Glomerular visceral epithelial cell (primary cell): ENCODE data around the gene SLC22A23.

Experiments
- DNase-seq: peaks from one replicate; pipeline ENCODE4 v3.0.0-alpha.2; 2016; ENCODE audit errors: extremely low spot score

Gene SLC22A23

DNA sequence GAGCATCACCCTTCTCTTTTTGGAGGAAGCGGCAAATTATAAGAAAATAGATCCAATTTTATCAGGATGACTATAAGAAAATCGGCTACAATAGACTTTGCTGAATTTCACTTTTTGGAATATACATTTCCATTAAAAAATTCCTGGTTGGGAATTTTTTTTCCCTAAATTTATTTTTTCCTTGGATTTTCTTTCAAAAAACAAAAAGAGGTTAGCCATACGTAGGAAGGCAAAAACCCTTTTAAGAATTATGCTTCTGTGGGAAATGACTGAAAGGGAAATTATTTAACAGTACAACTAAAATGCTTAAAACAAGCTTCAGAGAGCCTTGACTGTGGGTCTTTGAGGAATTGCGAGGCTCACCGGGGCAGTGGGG is 86.9 kb downstream of the SLC22A23 start:
- DNase-seq: no peak

DNA sequence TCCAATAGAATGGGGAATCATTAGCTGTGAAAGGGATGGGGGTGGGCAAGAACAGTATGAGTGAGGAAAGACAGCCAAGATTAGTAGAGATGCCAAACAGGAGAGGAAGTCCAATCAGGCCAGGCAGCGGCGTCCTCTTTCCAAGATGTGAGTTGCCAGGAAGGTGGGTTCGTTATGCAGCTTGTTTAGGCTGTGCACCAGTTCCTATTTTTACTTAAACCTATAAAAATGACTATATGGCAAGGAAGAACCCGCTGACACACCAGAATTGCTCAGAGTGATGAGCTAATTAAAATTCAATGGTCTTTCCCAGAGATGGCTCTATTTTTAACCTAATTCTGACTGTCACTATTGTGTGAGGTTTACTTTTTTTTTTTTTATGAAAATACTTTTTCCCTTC is 88.2 kb downstream of the SLC22A23 start:
- DNase-seq: no peak

DNA sequence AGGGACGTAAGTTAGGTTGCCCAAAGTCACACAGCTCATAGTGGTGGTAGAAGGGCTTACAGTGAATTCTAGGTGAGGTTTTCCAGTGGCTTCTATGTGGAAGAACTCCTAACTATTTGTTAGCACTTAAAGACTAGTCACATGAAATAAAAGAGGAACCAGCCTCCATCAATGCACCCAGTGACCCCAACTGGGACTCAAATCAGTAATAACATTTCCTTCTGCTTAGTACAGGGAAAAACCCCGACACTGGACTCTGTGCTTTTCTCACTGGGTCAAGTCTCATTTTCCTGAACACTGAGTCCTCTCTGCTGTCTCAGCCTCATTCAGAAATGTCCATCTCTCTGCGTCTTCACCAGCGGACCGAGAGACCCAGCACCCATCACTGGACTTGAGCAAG is 89.2 kb downstream of the SLC22A23 start:
- no peak for DNase-seq

DNA sequence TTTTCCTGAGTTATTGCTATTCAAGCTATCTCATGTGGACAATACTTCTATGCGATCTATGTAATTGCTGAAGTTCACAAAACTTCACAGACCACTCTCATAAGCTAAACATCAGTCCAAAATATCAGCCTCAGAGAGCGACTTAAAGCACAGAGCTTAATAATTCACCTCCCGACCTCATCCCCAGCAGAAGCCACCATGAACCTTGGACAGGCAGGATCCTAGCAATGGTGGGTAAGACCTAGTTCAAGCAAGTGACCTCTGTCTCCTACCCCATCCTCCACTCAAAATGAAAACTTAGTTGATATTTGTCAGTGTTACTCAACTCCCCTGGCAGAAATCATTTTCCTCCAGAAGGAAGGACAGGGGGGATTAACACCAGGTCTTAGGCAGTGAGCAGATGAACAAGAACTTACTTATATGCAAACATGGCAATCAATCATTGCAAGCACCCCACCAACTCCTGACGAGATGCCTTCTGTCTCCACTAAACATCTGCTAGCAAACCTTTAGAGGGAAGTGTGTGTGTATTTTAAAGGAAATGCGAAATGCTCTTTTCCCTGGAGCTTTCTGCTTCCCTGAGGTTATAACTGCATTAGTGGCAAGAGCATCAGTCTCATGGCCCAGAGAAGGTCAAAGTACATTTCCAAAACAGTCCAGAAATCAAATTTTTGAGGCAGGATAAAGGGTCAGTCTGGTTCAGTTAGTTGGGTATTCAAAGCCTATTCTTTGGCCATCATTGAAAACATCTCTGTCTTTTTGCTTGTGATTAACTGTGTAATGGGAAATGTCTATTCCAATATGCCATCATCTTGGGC is 90.0 kb downstream of the SLC22A23 start:
- no peak for DNase-seq

DNA sequence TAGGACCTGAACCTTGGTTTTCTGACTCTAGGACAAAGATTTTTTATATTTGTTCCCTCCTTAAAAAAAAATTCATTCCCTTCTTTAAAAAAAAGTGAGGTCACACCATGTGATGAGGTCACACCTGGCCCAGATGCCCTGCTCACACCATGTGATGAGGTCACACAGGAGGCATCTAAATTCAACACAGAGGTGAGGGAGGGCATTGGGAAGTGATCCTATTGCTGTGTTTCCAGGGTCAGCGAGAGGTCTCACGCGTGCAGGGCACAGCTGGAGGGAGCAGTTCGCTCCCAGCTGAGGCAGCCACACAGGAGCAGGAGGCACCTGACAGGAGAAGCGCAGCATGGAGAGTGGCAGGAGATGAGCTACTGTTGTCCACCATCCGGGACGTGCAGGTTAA is 92.5 kb downstream of the SLC22A23 start:
- no peak for DNase-seq

DNA sequence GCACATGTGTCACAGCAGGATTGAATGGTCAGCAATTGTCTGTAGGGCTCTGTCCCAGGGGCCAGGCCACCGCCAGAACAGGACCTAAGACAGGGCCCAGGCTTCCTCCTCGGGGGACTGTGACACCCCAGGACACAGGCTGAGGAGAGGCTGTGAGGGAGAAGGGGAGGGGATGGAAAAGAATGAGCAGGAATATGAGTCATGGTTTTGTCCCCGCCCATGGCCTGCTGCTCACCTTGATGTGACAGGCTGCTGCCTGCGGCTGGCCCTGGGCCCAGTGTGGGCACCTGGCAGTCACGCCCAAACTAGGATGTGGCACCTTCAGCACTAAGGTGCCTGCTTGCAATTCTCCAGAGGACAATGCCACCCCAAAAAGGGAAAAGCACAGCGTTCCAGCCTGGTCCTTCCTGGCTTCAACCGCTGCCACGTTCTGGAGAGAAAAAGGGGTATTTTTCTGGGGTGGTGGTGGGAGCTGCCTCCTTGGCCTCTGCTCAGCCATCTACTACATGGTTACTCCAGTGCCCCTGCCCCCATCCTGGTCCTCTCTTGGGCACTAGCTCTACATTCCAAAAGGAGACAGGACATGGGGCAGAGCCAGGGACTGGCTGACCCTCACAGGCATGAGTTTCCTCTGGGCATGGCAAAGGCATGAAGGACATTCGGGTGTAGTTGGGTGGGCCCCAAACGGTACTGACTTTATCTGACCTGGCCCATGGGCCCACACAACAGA is 93.4 kb downstream of the SLC22A23 start:
- DNase-seq: no peak

DNA sequence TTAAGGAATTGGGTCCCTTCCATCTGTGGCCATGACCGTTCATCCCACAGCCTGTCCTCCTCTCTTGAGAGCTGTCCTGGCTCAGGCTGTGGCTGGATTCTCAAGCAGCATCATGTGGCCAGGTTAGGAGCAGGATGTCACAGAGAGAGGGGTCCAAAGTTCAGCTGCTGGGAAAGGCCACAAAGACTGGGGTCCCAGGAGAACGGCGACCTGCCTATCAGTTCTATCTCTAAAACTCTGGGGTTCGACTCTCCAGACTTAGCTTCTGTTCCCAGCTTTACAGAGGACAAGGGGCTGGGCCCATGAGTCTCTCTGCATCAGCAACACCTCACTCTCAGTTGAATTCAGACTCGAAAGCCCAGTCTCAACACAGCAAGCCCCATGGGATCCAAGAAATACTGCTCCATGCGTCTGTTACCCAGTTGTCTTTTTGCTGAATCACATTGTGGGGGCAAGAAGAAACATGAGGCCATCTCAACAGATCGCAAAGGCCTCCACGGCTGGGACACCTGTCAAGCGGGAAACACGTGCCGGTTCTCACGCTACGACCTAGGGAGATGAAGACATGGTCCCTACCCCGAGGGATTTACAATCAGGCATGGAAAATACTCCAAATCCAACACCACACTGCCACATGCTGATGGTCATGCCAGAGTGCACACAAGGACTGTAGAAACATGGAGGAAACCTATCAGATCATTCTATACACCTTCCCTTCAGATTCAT is 95.4 kb downstream of the SLC22A23 start:
- DNase-seq: no peak

DNA sequence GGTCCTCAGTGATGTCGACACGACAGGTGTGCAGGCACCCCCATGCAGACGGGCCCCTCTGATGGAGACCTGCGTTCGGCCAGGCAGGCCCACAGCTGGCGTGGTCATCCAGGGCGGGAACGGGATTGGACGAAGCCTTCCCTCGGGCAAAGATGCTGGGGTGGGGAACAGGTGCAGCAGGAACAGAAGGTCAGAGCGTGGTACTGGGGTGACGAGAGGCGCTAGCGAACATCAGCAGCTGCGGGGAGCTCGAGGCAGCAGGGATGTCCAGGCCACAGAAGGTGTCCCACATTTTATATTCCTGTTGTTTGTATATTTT is 96.2 kb downstream of the SLC22A23 start:
- DNase-seq: no peak

DNA sequence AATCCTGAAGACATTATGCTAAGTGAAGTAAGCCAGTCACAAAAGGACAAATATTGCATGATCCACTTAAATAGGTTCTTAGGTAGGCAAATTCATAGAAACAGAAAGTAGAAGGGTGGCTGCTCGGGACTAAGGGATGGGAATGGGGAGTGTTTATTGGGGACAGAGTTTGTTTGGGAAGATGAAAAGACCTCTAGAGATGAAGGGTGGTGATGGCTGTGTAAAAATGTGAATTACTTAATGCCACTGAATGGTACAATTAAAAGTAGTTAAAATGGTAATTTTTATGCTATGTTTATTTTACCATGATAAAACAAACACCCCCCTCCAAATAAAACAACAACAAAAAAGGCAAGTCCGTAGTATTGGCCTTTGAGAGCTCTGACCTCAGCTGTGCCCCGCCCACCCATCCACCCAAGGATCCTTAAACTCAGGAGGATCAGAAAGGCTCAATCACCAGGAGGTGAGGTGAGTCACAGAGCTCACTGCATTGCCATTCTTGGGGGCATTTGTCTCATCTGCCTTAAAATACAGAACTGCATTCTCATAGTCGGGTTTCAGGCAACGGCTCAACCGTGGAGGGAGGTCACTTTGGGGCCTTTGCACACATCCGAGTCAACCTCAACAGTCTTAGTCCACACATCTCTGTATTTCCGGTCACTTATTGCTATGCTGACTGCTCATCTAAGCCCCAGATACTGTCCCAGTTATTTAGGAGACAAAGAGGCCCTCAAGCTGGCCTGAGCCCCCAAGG is 96.7 kb downstream of the SLC22A23 start:
- DNase-seq: no peak

DNA sequence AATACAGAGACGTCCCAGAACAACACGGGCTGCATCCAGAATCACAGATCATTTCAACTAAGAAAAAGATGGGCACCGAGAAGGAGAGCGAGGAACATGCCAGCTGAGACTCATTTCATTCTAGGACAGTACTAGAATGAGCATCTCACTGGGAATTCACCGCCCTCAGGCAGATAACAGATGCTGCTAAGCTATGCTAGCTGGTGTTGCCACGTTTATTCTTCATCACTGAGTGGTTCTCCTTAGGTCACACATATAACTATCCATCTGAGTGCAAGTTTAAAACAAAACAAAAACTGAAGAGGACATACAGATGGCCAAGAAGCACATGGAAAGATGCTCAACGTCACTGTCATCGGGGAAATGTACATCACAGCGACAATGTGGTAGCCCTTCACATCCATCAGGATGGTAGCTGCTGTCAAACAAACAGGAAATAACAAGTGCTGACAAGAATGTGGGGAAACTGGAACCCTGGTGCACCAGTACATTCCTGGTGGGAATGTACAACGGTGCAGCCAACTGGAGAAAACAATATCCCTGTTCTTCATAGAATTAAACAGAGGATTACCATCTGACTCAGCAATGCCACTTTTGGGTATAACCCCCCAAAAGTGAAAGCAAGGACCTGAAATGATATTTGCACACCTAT is 97.6 kb downstream of the SLC22A23 start:
- no peak for DNase-seq

DNA sequence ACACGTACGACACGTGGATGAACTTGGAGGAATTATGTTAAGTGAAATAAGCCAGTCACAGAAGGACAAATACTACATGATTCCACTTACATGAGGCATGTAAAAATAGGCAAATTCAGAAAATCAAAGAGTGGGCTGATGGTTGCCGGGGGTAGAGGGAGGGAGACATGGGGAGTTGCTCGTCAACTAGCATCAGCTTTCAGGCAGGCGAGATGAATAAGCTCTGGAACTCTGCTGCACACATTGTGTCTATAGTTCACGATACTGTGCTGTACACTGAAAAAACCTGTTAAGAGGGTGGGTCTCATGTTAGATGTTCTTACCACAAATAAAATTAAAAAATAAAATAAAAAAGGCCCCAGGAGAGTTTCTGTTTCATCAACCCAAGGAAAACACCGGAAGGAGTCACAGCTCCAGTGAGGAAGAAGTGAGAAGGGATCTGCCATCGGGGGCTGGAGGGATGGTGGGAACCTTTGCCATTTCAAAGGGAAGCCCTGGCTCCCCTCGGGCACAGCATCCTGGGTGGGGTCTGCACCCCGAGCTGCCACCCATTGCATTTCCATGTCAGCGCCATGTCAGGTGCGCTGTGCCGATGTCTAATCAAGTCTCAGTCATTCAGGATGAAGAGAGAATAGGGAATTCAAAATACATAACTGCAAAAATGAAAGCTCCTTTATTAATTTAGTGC is 98.3 kb downstream of the SLC22A23 start:
- DNase-seq: no peak

DNA sequence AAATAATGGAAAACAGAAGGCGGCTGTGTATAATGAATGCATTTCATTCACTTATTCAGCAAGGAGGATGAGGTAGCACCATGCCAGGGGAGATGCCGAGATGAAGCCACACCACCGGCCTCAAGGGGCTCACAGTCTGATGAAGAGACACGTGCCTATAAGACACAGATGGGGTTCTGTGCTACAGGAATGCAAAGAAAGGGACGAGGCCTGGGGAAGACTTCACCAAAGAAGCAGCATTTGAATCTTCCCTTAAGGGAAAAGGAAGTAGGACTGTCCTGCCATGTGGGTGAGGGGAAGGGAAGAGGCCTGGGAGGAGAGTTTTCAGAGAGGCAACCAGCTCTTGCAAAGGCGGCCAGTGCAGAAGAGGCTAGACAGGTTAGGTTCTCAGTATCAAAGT is 99.2 kb downstream of the SLC22A23 start:
- no peak for DNase-seq

DNA sequence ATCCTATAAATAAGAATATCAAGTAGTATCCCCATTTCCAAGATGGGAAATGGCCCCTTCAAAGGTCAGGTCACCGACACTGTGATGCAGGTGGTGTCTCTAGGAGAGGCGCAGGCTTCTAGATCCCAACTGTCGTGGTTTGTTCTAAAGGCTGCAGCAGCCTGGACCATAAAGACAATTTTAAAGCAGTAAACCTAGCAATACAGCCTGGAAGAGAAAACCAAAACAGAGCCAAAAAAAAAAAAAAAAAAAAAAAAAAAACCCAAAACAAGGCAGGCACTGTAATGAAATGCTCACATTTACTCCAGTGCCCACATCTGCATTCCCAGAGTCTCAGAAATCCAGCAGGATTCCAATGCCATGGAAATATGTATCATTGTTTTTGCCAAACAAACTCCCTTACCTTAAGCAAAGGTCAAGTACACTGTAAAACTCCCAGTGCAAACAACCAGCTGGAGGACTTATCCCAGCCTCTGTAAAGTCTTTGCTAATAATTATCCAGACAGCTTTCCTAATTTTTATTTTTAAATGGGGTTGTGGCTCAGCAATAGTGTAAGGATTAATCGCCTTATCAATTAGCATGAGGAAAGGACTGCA is 99.9 kb downstream of the SLC22A23 start:
- no peak for DNase-seq

DNA sequence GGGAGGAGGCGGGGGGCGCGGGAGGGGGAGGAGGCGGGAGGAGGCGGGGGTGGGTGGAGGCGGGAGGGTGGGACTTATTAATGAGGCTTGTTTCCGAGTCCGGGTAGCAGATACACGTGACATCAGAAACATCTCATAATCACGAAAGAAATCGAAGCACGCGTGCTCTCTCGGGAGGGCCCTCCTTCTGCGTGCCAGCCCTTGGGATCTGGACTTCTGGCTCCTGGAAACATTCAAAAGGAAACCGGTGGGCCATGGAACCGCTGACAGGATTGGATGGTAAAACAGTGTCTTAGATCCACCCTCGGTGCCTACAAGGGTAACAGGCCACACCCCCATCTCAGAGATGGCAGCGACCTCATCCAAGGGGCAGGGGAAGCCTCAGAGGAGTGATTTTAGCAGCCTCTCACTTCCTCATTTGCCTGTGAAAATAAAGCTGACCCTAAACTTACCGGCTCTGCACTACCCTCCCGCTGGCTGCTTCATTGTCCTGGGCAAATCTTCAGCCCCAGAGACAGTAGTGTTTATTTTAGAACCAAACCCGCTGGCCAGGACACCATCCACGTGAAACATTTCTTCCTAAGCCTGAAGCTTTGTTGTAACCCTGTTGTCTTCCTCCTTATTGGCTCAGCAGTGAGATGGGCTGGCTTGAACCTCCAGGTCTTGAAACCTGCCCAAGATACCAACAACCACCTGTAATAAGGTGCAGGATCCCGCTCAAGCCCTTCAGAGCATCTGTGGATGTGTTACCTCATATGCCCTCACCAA is 100.6 kb downstream of the SLC22A23 start:
- peak; percentile 46 for DNase-seq

DNA sequence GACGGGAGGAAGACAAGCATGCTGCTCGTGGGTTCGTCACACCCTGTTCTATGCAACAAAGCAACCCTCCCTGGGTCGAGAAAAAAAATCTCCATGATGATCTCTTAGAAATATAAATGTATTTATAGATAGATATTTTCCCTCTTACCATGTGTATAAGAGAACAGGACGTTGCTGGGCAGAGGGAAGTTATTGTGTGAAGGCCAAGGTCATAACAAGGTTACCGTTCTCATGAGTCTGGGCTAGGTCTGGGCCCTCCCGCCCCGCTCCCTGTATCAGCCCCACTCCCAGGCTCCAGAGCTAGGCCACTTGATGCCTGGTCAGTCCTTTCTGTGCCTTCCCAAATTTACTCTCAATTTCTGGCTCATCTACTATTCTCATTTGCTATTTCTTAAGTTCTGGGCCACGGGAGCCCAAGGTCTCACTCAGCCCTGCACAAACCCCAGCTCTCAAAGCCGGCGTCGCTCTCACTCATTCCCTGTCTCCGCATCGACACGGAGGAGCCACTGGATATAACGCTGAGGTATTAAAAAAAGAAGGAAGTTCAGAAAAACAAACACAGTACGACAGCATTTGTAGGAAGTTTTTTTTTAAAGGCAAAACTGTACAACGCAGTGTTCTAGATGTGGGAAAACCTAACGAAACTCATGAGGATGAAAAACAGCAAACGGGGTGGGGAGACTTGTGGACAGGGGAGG is 101.3 kb downstream of the SLC22A23 start:
- DNase-seq: no peak

DNA sequence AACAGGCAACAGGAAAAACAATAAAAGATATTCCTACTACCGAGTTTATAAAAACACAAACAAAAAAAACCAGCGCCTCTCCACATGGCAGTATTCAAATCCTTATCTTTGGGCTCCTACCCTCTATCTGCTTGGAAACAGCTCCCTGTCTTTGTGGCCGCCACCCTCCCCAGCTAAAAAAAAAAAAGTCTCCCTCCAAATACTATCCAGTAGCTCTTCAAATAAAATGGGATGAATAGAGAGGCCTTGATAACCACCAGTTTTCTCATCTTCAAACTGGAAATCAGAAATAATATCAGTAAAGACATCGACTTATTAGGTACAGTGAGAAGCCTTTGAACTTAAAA is 101.9 kb downstream of the SLC22A23 start:
- no peak for DNase-seq

DNA sequence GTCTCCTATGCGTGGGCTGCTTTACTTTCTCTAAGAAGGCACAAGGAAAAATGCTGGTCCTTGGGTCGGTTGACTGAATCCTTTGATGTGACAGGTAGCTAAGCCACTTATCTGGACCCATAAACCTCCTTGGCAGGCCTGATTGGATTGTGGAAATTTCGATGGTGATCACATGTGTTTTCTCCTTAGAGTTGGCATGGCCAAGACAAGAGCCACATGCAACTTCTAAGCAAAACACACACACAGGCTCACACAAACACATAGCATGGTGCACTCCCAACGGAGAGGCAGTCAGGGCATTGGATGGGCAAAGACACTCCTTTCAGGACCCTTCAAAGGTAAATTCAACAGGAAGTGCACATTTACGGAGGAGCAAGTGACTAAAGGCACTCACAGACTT is 102.9 kb downstream of the SLC22A23 start:
- no peak for DNase-seq

DNA sequence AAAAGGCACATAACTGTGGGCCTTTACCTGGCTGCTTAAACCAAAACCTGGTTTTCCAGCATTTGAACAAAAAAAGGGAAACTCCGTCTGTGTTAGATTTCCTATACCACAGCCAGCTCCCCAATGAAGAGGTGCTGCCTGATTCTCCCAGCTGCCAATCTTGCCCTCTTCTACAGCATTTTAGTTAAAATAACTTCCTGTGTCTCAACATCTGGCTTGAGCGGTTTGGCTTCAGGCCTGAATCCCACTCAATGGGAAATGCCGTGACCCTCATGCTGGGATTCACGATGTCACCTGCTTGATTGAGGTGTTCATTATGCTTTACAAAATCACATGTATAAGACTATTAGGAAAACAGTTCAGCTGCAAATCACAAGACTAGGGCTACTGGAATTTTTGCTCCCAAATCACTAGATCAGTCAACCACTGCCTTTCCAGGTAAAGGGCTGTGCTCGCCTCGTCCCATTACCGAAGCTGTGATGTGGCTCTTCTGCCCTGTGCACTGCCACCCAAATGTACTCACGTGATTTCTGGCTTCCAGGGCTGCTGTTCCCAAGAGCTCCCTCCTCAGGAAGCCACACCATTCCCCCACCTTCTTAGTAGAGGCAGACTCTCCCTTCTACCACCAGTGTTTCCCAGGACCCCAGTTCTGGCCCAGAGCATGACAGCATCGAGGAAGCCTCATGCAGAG is 103.5 kb downstream of the SLC22A23 start:
- no peak for DNase-seq

DNA sequence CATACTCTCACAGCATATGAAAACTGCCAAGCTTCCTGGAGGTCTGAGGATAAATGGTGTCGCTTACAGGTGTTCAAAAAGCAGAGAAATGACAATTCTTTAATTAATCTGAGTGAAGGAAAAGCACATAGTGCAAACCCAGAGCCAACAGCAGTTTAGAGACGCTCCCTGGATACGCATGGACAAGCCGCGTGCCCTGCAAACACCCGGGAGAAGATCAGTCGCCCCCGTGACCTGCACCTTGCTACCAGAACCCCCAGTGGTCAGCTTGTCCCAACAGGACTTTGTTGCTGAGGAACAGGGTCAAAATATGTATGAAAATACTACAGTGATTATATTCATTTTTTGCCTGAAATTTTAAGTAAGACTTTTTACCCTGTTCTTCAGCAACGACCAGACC is 104.2 kb downstream of the SLC22A23 start:
- no peak for DNase-seq
